GM12864 (cell line): Measurements from ENCODE around the gene MYL10.

ENCODE experiments used
- DNase-seq: peaks from one replicate; pipeline ENCODE4 v3.0.0-alpha.2; 2011; ENCODE audit warnings: low read depth
- H3K4me3 ChIP-seq: 2 replicates; pipeline ENCODE4 v1.5.1; 2011; ENCODE audit warnings: mild to moderate bottlenecking, low read depth, low read length, control low read depth
- CTCF ChIP-seq: IDR thresholded peaks from 2 replicates; pipeline ENCODE4 v1.5.1; 2011; ENCODE audit warnings: low read depth, mild to moderate bottlenecking, moderate library complexity, low read length, control low read depth, inconsistent platforms; ENCODE audit errors: missing control alignments

Gene MYL10

GRCh38 chr7:101597941-101598340 lies 31.2 kb downstream of the MYL10 start:
- no peak for TF ChIP-seq CTCF
- DNase-seq: no peak

DNA sequence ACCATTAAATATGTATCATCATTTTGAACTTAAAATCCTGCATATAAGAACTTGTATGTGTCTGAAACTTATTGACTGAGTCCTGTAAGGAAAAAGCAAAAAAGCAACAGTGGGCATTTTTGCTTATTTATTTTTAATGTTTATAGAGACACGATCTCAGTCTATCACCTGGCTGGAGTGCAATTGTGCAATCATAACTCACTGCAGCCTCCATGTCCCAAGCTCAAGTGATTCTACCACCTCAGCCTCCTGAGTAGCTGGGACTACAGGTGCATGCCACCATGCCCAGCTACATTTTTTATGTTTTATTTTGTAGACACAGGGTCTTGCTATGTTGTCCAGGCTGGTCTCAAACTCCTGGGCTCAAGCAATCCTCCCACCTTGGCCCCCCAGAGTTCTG lies 32.2 kb downstream of the MYL10 start:
- DNase-seq: no peak
- no peak for TF ChIP-seq CTCF
- no peak overlapping the region for H3K4me3 ChIP-seq

More at GRCh38 chr7:101597941-101598340, 31.2 kb downstream of the MYL10 start:
- H3K4me3 ChIP-seq: no peak overlapping the region

DNA sequence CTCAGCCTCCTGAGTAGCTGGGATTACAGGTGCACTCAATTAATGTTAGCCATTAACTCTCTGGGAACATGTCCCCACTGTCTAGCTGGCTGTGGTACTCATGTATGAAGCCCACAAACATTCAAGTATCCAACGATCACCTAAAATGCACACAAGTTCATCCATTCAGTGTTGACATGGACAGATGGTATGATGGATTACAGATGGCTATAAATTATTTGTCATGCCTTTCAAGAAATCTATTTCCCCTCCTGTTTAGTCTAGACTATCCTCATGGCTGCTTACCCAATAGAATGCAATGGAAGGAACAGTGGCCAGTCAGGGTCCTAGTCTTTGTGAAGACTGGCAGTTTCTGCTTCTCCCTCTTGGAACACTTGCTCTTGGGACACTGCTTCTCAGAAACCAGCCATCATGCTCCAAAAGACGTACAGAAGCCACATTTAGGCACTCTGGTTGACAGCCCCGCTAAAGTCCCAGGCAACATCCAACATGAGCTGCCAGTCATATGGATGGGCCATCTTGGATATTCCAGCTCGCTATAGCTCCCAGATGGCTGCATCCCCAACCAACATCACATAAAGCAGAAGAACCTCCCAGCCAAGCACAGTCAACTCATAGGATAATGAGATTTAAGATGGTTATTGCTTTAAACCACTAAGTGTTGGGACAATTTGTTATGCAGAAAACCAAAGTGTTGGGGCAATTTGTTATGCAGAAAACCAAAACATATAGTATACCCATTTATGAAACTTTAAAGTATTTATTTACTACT lies 33.1 kb downstream of the MYL10 start:
- no peak overlapping the region for H3K4me3 ChIP-seq
- TF ChIP-seq CTCF: no peak
- no peak for DNase-seq

DNA sequence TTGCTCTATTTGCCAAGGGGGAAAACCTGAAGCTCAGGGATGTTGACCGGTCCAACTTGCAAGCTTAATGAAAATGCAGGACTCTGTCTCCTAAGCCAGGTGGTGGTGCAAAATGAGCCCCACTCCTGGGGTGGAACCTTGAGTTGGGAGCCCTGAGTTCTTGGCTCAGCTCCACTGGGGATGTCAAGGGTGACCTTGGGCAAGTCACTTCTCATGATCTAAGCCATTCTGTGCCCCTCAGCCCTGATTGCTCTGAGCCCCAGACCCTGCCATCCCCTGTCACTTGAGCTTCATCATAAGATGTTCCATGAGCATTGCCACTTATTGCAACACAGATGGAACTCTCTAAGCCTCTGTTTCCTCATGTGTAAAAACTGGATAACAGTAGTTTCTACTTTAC lies 33.9 kb downstream of the MYL10 start:
- TF ChIP-seq CTCF: no peak
- DNase-seq: no peak
- H3K4me3 ChIP-seq: no peak overlapping the region

DNA sequence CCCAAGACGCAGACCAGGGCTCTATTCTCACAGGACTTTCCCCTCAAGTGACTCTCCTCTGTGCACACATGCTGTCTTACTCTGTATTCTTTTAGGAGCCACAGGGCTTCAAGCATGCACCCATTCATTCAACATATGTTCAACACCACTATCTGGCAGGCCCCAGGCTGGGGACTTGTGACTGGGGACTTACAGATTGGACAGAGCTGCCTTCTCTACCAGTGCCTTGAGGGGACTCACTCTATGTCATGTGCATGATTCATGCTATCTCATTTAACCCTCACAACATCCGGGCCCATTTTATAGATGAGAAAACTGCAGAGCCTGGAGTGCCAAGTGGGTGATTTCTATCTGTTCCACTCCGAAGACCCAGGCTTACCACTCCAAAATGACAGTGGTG lies 34.3 kb downstream of the MYL10 start:
- TF ChIP-seq CTCF: no peak
- no peak overlapping the region for H3K4me3 ChIP-seq
- DNase-seq: no peak

GRCh38 chr7:101593556-101593955 lies 35.5 kb downstream of the MYL10 start:
- no peak for DNase-seq
- no peak overlapping the region for H3K4me3 ChIP-seq
- no peak for TF ChIP-seq CTCF

DNA sequence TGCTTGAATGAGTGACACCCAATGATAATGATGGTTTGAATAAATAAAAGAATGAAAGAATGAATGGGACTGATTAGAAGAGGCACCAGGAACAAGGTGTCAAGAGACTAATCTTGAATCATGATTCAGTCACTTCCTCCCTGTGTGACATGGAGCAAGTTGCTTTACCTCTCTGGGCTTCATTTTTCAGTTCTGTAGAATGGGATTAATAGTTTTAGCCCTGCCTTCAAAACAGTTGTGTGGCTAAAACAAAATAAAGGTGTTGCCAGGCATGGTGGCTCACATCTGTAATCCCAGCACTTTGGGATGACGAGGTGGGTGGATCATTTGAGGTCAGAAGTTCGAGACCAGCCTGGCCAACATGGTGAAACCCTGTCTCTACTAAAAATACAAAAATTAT lies 37.6 kb downstream of the MYL10 start:
- no peak for DNase-seq
- no peak overlapping the region for H3K4me3 ChIP-seq
- no peak for TF ChIP-seq CTCF
